ENCODE results near the gene DIPK2B.

The DIPK2B gene

DNA sequence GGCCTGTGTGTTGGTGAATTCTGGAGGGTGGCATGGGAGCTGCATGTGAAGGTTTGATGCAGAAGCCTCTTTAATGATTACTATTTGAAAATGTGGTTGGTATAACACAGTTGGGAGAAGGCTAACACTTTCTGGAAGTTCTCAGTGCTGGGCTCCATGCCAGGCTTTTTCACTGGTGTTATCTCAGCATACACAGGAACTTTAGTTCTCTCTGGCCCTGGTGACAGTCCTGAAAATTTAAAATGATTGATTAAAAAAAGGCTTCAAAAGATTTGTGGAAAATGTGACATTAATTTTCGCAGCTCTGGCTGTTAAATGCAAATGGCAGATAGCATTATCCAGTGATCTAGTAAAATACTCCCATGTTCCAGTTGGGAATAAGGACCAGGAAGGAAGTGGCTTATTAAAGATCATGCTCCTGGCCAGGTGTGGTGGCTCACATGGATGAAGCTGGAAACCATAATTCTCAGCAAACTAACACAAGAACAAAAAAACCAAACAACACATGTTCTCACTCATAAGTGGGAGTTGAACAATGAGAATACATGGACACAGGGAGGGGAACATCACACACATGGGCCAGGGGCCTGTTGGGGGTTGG, 36.6 kb downstream of the DIPK2B start:
- in situ Hi-C loops (cut with HindIII; ENCODE audit: low sequenced_read_pairs), result no loop called here

DNA sequence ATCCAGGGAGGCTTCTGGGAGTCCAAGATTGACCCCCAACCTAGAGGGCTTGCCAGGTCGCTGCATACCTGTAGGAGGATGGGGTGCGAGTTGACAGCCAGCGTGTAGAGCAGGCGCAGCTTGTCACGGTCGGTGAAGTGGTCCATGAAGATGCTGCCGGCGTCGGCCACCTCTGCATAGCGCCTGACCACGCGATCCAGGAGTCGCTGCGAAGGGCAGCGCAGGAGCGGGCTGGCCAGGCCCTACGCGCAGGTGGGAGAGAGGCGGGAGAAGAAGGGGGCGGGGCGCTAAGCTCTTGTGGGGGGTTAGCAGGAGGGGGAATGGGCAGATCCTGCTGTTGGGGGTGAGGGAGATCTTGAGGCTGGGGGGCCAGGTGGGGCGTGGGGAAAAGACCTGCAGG, 43.0 kb downstream of the DIPK2B start:
- in situ Hi-C loops (cut with HindIII; ENCODE audit: low sequenced_read_pairs), result no loop called here

DNA sequence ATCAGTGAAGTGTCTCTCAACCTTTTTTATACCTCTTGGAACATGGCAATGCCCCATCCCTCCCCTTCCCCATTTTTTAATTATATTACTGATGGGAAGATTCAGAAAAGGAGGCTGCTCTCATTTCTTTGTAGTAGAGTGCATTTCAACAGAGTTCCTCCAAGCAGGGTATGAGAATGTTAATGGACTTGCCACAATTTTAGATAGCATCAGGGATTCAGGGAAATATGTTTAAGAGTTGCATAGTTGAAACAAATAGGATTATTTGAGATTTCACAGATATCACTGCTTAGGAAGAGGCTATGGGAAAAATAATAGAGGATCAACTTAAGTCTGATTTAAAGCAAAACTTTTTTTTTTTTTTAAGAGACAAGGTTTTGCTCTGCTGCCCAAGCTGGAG, 46.2 kb downstream of the DIPK2B start:
- in situ Hi-C loops (cut with HindIII; ENCODE audit: low sequenced_read_pairs), result no loop called here

DNA sequence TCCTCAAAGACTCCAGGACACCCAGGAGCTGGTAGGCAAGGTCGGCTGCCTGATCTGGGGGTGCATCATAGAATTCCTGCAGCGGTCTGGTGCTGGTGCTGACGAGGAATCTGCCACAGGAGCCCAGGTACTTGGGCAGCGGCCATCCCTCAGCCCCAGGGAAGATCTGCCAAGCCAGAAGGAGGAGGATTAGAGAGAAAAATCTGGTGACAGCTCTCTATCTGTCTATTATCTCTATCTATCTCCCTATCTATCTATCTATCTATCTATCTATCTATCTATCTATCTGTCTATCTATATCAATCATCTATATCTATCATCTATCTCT, 46.7 kb downstream of the DIPK2B start:
- in situ Hi-C loops (cut with HindIII; ENCODE audit: low sequenced_read_pairs), result no loop called here

Measured in endothelial cell of hepatic sinusoid (primary cell).